Adrenal gland (tissue), 12 donors: ENCODE results near the gene CEP72. TPM values are rescaled to one million over a fixed set of nuclear protein-coding genes. Genes with fewer than 3 reads are reported as not detected.

ENCODE experiments used
- DNase-seq, 7 donors: peaks; one replicate each; pipeline ENCODE4 v3.0.0-alpha.2; 2019 to 2020
- H3K27ac ChIP-seq, 5 donors: fragments of 200-600 bp; sonication (generic) in 4 of 5; 1 replicate in 3 of 5; 2 replicates in 2 of 5; pipeline versions ENCODE4 v1.5.1 to v1.8.0; 2016 to 2020; ENCODE audit warnings: mild to moderate bottlenecking in 1 of 5
- H3K27me3 ChIP-seq: fragments of 200-600 bp; 2 replicates; pipeline ENCODE4 v1.8.0; 2021
- H3K36me3 ChIP-seq, 2 donors: fragments of 200-600 bp; replicated peaks in 1 of 2; 1 replicate in 1 of 2; 2 replicates in 1 of 2; pipeline versions ENCODE4 v1.5.1 to v1.8.0; 2018 to 2022
- H3K4me1 ChIP-seq, 2 donors: fragments of 200-600 bp; replicated peaks in 1 of 2; 1 replicate in 1 of 2; 2 replicates in 1 of 2; pipeline versions ENCODE4 v1.5.1 to v1.8.0; 2018 to 2021
- H3K4me3 ChIP-seq, 4 donors: fragments of 200-600 bp; sonication (generic) in 3 of 4; one replicate each; pipeline ENCODE4 v1.5.1; 2016 to 2018
- H3K9me3 ChIP-seq, 3 donors: fragments of 200-600 bp; sonication (generic) in 1 of 3; replicated peaks in 1 of 3; 1 replicate in 2 of 3; 2 replicates in 1 of 3; pipeline versions ENCODE4 v1.5.1 to v1.8.0; 2016 to 2021
- POLR2A ChIP-seq, 2 donors: fragments of 450-650 bp; IDR thresholded peaks; one replicate each; pipeline ENCODE4 v1.6.1; 2017; ENCODE audit warnings: antibody characterized with exemption in 2 of 2, mild to moderate bottlenecking in 2 of 2, moderate library complexity in 1 of 2
- WGBS, 4 donors: extraction: QIAGEN DNeasy Blood & Tissue Kit in 2 of 4; methylation state at CpG; one replicate each; pipeline versions ENCODE4 v1.1.5 to v1.1.7; 2013 to 2017; 5-methylcytosine and 5-hydroxymethylcytosine counted together
- intact Hi-C, 2 donors: fragments of 100-400 bp; cut with DNase I; formaldehyde crosslinking; loops; one replicate each; pipeline versions ENCODE4 v1.14.1 to v1.15.0; 2022 to 2023
- polyA plus RNA-seq, 3 donors: library from polyadenylated mRNA; stranded (reverse); fragments of 200-250 nt in 2 of 3; fragments of 350-450 nt in 1 of 3; fragmentation: Illumina TruSeq in 1 of 3; extraction: RNeasy Lipid Tissue Mini Kit (QIAGEN cat#74804) in 1 of 3; gene quantifications; one replicate each; pipeline ENCODE4 v1.2.3, GENCODE V29; 2013 to 2014
- total RNA-seq, 9 donors: library from RNA; depleted of rRNA in 4 of 9; stranded (reverse); fragments of >200 nt in 4 of 9; fragments of 120-200 nt in 1 of 9; fragmentation: NEBNext Ultra II Directional in 1 of 9; extraction: Animal tissue kit (Norgen Biotek cat#: 25700) in 1 of 9; gene quantifications; one replicate each; pipeline versions ENCODE4 v1.1.0 to v1.2.4, GENCODE V29; 2013 to 2023
- TF ChIP-seq, protein P1 (sequence below), 6 experiments: fragments of 450-650 bp in 4 of 6; fragments of 200-600 bp in 2 of 6; sonication (generic) in 1 of 6; IDR thresholded peaks; 1 replicate in 5 of 6; 2 replicates in 1 of 6; pipeline versions ENCODE4 v1.5.1 to v1.8.0; 2016 to 2021; ENCODE audit warnings: antibody characterized with exemption in 6 of 6, mild to moderate bottlenecking in 2 of 6, moderate library complexity in 1 of 6
- donor health status: healthy with polysubstance abuse.
- donor health status: Bipolar disorder and iron deficiency.
- donor health status: DM: yes; HTN: yes; CAD: no.
- donor health status: DM: no; HTN: no; CAD: no.
- donor health status: DM: no; HTN: no; CAD: no.
- donor health status: DM: yes; HTN: yes; CAD: no.

Gene CEP72
- total and polyA plus RNA-seq, 12 donors, result 0.36 to 7.8 (median 2.5) TPM

GRCh38 chr5:639253-639530 is 27.1 kb downstream of the CEP72 start:
- 88 to 97% (median 96%) methylated on average over 6 to 9 of the region's 9 CpGs for WGBS, 4 donors
- H3K9me3 ChIP-seq, result no peaks in the 10 kb centered on the region
- no peaks in the 10 kb centered on the region for H3K27me3 ChIP-seq
- peaks cover 0 to 7% of the 10 kb centered on the region in 2 donors for H3K36me3 ChIP-seq
- intact Hi-C loops, result no loop called here
- no peak for DNase-seq
- no peak overlapping the region for H3K27ac ChIP-seq
- no peaks in the 10 kb centered on the region for H3K4me1 ChIP-seq
- TF ChIP-seq, protein P1, sequence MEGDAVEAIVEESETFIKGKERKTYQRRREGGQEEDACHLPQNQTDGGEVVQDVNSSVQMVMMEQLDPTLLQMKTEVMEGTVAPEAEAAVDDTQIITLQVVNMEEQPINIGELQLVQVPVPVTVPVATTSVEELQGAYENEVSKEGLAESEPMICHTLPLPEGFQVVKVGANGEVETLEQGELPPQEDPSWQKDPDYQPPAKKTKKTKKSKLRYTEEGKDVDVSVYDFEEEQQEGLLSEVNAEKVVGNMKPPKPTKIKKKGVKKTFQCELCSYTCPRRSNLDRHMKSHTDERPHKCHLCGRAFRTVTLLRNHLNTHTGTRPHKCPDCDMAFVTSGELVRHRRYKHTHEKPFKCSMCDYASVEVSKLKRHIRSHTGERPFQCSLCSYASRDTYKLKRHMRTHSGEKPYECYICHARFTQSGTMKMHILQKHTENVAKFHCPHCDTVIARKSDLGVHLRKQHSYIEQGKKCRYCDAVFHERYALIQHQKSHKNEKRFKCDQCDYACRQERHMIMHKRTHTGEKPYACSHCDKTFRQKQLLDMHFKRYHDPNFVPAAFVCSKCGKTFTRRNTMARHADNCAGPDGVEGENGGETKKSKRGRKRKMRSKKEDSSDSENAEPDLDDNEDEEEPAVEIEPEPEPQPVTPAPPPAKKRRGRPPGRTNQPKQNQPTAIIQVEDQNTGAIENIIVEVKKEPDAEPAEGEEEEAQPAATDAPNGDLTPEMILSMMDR (IDR thresholded peaks at IDR 0.05), result no peak
- no peak for TF ChIP-seq POLR2A (IDR thresholded peaks at IDR 0.05)
- no peak overlapping the region for H3K4me3 ChIP-seq

- Histone ChIP-seq H3K27ac (no peak overlapping the region), H3K4me1 (no peaks in the 10 kb centered on the region), H3K9me3 (no peaks in the 10 kb centered on the region), H3K36me3 (peaks cover 0 to 7% of the 10 kb centered on the region in 2 donors), H3K27me3 (no peaks in the 10 kb centered on the region), H3K4me3 (no peak overlapping the region)
- WGBS, 4 donors, result 94 to 100% (median 98%) methylated on average over 1 to 20 of the region's 20 CpGs
- DNase-seq, result no peak
- no peak for TF ChIP-seq POLR2A (IDR thresholded peaks at IDR 0.05)
- TF ChIP-seq, protein P1 (IDR thresholded peaks at IDR 0.05), result no peak
- intact Hi-C loops, result no loop called here
Measured at GRCh38 chr5:639584-640213, 27.6 kb downstream of the CEP72 start.

- TF ChIP-seq, protein P1 (IDR thresholded peaks at IDR 0.05), result no peak
- no peak for TF ChIP-seq POLR2A (IDR thresholded peaks at IDR 0.05)
- Histone ChIP-seq H3K9me3 (no peaks in the 10 kb centered on the region), H3K36me3 (peaks cover 0 to 7% of the 10 kb centered on the region in 2 donors), H3K4me1 (no peaks in the 10 kb centered on the region), H3K4me3 (no peak overlapping the region), H3K27ac (no peak overlapping the region), H3K27me3 (no peaks in the 10 kb centered on the region)
- 88 to 93% (median 92%) methylated on average over 20 to 35 of the region's 35 CpGs for WGBS, 4 donors
- DNase-seq, result no peak
- intact Hi-C loops, result no loop called here
Measured at GRCh38 chr5:640461-641330, 28.6 kb downstream of the CEP72 start.

- Histone ChIP-seq H3K27ac (no peak overlapping the region), H3K27me3 (no peaks in the 10 kb centered on the region), H3K9me3 (no peaks in the 10 kb centered on the region), H3K4me3 (no peak overlapping the region), H3K36me3 (peaks cover 0 to 7% of the 10 kb centered on the region in 2 donors), H3K4me1 (no peaks in the 10 kb centered on the region)
- intact Hi-C loops, result no loop called here
- WGBS, 4 donors, result 89 to 91% (median 90%) methylated on average over 14 of the region's 14 CpGs
- DNase-seq, result no peak
- no peak for TF ChIP-seq POLR2A (IDR thresholded peaks at IDR 0.05)
Measured at GRCh38 chr5:641331-641765, 29.2 kb downstream of the CEP72 start.
